Thoracic aorta (tissue), 2 donors: ENCODE results near the gene TGFB3. TPM values are rescaled to one million over a fixed set of nuclear protein-coding genes. Genes with fewer than 3 reads are reported as not detected.

ENCODE experiments used
- ATAC-seq: fragments of 150-250 bp; one replicate; pipeline ENCODE4 v1.8.0; 2017; ENCODE audit warnings: low read depth; ENCODE audit not compliant: insufficient number of reproducible peaks, low FRiP score
- DNase-seq: peaks from one replicate; pipeline ENCODE4 v3.0.0-alpha.2; 2020; ENCODE audit warnings: low spot score
- H3K27ac ChIP-seq, 2 donors: fragments of 200-600 bp; sonication (generic); 1 replicate in 1 of 2; 2 replicates in 1 of 2; pipeline ENCODE4 v1.5.1; 2016; ENCODE audit warnings: mild to moderate bottlenecking in 2 of 2, moderate library complexity in 2 of 2
- H3K27me3 ChIP-seq: fragments of 200-600 bp; sonication (generic); replicated peaks from 2 replicates; pipeline ENCODE4 v1.6.0; 2016; ENCODE audit warnings: mild to moderate bottlenecking; ENCODE audit not compliant: insufficient read depth
- H3K36me3 ChIP-seq: fragments of 200-600 bp; sonication (generic); one replicate; pipeline ENCODE4 v1.5.1; 2016
- H3K4me1 ChIP-seq, 2 donors: fragments of 200-600 bp; sonication (generic); 1 replicate in 1 of 2; 2 replicates in 1 of 2; pipeline versions ENCODE4 v1.5.1 to v1.6.0; 2016; ENCODE audit warnings: low read depth in 2 of 2, mild to moderate bottlenecking in 1 of 2; ENCODE audit not compliant: control insufficient read depth in 1 of 2
- H3K4me3 ChIP-seq: fragments of 200-600 bp; sonication (generic); 2 replicates; pipeline ENCODE4 v1.5.1; 2016; ENCODE audit warnings: mild to moderate bottlenecking
- H3K9me3 ChIP-seq: fragments of 200-600 bp; sonication (generic); 2 replicates; pipeline ENCODE4 v1.5.1; 2016
- CTCF ChIP-seq: fragments of 200-600 bp; sonication (generic); IDR thresholded peaks from one replicate; pipeline ENCODE4 v1.5.1; 2019; ENCODE audit warnings: antibody characterized with exemption
- total RNA-seq, 2 donors: library from RNA; depleted of rRNA; stranded (reverse); fragments of >200 nt; gene quantifications; one replicate each; pipeline versions ENCODE4 v1.1.0 to v1.2.3, GENCODE V29; 2016

Gene TGFB3
- total RNA-seq, 2 donors from 2014 or later, result 46.4 to 67.1 TPM

GRCh38 chr14:75970989-75971388, 10.8 kb downstream of the TGFB3 start:
- H3K27me3 ChIP-seq, result no peaks in the 10 kb centered on the region
- H3K36me3 ChIP-seq, result peaks cover 8% of the 10 kb centered on the region

GRCh38 chr14:75969891-75970290, 11.9 kb downstream of the TGFB3 start:
- DNase-seq (no peak), ATAC-seq (peak; percentile 60)
- Histone ChIP-seq H3K27ac (no peak overlapping the region), H3K9me3 (no peaks in the 10 kb centered on the region), H3K36me3 (peaks cover 14% of the 10 kb centered on the region), H3K4me3 (no peak overlapping the region), H3K27me3 (no peaks in the 10 kb centered on the region), H3K4me1 (peaks cover 0 to 23% of the 10 kb centered on the region in 2 donors)
- TF ChIP-seq CTCF, result no peak

More at GRCh38 chr14:75970989-75971388, 10.8 kb downstream of the TGFB3 start:
- Histone ChIP-seq H3K9me3 (no peaks in the 10 kb centered on the region), H3K4me3 (no peak overlapping the region), H3K27ac (no peak overlapping the region), H3K4me1 (peaks cover 0 to 26% of the 10 kb centered on the region in 2 donors)
- DNase-seq (no peak), ATAC-seq (no peak)
- no peak for TF ChIP-seq CTCF

- no peak for ATAC-seq
- no peaks in the 10 kb centered on the region for H3K9me3 ChIP-seq
- TF ChIP-seq CTCF, result no peak
- H3K36me3 ChIP-seq, result peaks cover 18% of the 10 kb centered on the region
- no peak for DNase-seq
- H3K4me3 ChIP-seq, result no peak overlapping the region
- H3K27ac ChIP-seq, result peak overlapping the region in 1 of 2 donors; percentile 20
- H3K4me1 ChIP-seq, result peaks cover 0 to 23% of the 10 kb centered on the region in 2 donors
- no peaks in the 10 kb centered on the region for H3K27me3 ChIP-seq
Observed at GRCh38 chr14:75969126-75969525, 12.7 kb downstream of the TGFB3 start.

GRCh38 chr14:75968456-75968855, 13.3 kb downstream of the TGFB3 start:
- Histone ChIP-seq H3K4me1 (peaks cover 0 to 23% of the 10 kb centered on the region in 2 donors), H3K4me3 (no peak overlapping the region), H3K36me3 (peaks cover 20% of the 10 kb centered on the region), H3K27me3 (no peaks in the 10 kb centered on the region), H3K9me3 (no peaks in the 10 kb centered on the region), H3K27ac (peak overlapping the region; percentile 20 to 31)
- DNase-seq, result no peak
- no peak for ATAC-seq
- TF ChIP-seq CTCF, result no peak

GRCh38 chr14:75967866-75968265, 13.9 kb downstream of the TGFB3 start:
- TF ChIP-seq CTCF, result no peak
- Histone ChIP-seq H3K36me3 (peaks cover 24% of the 10 kb centered on the region), H3K4me3 (no peak overlapping the region), H3K9me3 (no peaks in the 10 kb centered on the region), H3K27me3 (no peaks in the 10 kb centered on the region), H3K4me1 (peaks cover 0 to 23% of the 10 kb centered on the region in 2 donors), H3K27ac (no peak overlapping the region)
- DNase-seq (no peak), ATAC-seq (no peak)
